A673 (cell line): ENCODE results near the gene HSF5.

Experiments used
- CTCF ChIP-seq: fragments of 300-800, 200-600 bp; sonication (generic); conservative IDR thresholded peaks from 2 replicates; pipeline ENCODE4 v1.5.1; 2017; ENCODE audit warnings: low read depth, mild to moderate bottlenecking, antibody characterized with exemption, low read length, moderate library complexity, mixed read lengths
- EZH2 ChIP-seq: fragments of 200-600 bp; sonication (generic); IDR thresholded peaks from 2 replicates; pipeline ENCODE4 v1.6.1; 2017; ENCODE audit warnings: borderline replicate concordance, low read depth, mild to moderate bottlenecking, mixed read lengths, antibody characterized with exemption, low read length; ENCODE audit not compliant: poor library complexity, severe bottlenecking

- TF ChIP-seq CTCF: no peak
- no peak for TF ChIP-seq EZH2
Measured at GRCh38 chr17:58533616-58534188, 45.5 kb upstream of the HSF5 start.
